GM21717 (cell line): ENCODE data around the gene ZNF823.

Source experiments
- ATAC-seq: cut with Tn5 transposase; IDR thresholded peaks from one replicate; pipeline ENCODE4 v1.9.1; 2021; ENCODE audit warnings: mild to moderate bottlenecking, moderate library complexity; ENCODE audit not compliant: unreplicated experiment

Gene ZNF823

DNA sequence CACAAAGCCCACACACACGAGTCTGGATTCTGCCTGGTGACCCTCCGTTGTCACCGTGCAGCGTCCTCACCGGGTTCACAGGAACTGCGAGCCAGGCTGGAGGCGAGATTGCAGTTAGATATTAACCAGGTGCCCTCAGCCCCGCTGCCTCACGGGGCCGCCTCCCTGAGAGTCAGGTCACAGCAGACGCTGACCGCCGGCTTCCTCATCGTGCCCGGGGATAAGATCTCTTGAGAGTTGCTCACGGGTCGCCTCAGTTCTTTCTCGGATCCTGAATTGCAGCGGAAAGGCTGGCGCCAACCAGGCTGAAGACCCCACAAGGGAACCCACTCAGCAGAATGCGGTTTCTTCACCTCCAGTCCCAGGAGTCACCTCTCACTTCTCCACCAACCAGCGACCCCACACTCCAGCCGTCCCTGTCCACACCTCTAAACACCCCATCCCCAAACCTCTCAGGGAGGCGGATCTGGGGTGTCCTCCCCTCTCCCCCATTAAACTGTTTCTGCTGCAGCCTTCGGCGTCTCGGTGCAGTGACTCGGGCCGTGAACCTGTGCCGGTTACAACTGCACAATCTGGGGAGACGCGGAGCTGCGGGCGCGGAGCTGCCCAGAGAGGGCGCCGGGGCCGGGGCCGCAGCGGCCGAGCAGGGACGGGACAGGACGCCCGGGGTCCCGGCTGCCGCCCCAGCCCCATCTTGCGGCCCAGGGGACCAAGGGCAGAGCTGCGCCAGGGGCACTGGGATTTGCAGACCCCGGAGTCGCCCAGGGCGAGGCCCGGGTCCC is 591 bp downstream of the ZNF823 start:
- ATAC-seq = peak; percentile 39

DNA sequence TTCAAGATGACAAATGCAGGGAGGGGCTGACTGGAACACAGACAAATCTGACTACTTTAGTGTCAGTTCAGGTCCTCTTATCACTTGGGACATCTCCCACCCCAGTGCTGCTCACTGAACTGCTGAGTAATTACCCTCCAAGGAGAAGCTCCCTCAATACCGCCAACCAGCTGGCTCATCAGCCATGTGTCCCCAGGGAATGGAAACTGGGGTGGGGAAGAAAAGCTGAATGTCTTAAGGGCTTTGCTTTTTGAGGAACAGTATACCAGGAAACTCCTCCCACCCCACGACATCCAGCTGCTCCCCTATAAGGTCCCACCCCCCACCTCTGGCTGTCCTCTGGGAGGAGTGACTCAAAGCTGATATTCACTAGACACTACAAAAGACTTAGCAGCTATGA is 2.0 kb downstream of the ZNF823 start:
- no peak for ATAC-seq

DNA sequence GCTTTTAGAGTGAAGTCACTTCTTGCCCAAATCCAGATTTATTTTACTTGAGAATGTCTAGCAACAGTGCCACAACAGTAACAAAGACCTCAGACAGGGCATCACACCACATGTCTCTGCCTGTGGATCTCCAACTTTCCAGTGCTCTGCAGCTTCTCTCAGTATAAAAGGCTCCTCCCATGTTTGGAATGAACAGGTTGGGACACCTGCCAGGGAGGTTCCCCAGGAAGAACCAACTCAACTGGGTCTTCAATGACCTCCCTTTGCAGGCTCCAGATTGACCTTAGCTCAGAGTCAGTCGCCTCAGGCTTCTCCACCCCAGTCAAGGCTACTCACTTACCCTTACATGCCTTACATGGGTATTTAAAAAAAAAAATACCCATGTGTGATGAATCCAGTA is 3.4 kb downstream of the ZNF823 start:
- no peak for ATAC-seq

DNA sequence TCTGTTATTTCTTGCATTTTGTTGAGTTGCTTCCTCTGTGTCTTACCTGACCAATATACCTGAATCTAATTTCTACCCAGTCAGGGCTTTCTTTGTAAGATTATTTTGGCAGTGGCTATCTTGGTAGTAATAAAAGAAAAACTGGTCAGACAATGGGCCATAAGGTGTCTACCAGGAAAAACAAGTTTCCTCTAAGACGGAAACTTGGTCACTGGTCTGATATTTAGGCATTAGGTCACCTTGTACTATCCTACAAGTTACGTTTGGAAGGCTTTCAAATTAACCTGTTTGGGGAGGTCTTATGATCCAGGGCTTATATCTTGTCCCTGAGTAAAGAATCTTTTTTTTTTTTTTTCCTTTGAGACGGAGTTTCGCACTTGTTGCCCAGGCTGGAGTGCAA is 9.2 kb downstream of the ZNF823 start:
- no peak for ATAC-seq

DNA sequence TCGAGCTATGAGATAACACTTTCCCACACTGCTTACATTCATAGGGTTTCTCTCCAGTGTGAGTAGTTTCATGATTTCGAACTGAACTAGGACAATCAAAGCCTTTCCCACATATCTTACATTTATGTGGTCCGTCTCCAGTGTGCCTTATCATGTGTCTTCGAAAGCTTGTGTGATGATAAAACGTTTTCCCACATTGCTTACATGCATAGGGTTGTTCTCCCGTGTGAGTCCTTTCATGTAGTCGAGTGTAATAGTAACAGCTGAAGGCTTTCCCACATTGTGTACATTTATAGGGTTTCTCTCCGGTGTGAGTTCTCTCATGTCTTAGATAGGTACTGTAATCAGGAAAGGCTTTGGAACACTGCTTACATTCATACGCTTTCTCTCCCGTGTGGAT is 16.3 kb downstream of the ZNF823 start:
- no peak for ATAC-seq

DNA sequence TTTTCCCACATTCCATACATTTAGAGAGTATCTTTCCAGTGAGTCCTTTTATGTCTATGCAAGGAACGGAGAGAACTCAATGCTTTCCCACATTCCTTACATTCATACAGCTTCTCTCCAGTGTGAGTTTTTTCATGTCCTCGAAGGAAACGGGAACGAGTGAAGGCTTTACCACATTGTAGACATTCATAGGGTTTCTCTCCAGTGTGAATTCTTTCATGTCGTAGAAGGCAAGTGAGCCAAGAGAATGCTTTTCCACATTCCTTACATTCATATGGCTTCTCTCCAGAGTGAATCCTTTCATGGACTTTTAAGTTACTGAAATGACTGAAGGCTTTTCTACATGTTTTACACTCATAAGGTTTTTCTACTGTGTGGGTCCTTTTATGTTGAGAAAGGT is 17.1 kb downstream of the ZNF823 start:
- ATAC-seq = no peak

DNA sequence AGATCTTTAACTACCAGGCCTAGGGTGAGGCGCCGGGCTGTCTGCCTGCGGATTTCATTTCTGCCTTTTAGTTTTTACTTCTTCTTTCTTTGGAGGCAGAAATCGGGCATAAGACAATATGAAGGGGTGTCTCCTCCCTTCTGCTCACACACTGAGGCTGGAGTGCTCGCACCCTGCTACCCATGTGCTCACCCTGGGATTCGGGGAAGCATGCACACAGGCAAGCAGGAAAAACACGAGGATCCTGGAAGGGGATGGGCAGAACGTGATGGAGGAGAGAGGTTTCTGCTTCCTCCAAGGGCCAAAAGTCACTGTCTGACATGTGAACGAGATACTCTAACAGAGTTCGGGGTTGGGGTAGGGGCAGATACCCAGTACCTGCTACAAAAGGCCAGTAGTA is 28.4 kb downstream of the ZNF823 start:
- no peak for ATAC-seq

DNA sequence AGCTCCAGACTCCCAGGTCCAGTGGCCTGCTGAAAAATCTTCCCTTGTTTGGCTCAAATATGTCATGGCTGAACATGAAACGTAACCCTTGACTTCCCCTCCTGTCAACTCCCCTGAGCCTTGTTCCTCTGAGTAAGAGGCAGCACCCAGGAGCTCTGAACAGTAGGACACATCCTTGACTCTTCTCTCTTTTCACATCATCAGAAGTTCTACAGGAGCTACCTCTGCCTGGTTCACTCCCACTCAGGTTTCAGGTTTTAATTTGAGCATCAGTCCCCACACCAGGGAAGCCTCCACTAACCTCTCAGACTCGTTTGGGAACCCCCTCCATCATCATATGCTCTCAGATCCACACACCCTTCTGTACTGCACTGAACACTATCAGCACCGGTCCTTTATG is 30.3 kb downstream of the ZNF823 start:
- no peak for ATAC-seq

DNA sequence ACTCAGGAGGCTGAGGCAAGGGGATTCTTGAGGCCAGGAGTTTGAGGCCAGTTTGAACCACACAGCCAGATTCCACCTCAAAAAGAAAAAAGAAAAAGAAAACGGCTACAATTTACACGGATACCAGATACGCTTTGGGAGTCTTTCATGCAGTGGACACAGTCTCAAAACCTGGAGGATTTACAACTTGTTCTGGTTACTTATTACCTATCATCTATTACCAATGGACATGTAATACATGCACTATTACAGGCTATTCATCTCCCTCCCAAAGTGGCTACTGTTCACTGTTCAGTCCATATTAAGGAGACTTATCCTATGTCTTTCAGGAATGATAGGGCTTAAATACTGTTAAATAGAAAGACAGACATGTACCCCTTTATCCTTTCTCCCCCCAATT is 33.3 kb downstream of the ZNF823 start:
- no peak for ATAC-seq

DNA sequence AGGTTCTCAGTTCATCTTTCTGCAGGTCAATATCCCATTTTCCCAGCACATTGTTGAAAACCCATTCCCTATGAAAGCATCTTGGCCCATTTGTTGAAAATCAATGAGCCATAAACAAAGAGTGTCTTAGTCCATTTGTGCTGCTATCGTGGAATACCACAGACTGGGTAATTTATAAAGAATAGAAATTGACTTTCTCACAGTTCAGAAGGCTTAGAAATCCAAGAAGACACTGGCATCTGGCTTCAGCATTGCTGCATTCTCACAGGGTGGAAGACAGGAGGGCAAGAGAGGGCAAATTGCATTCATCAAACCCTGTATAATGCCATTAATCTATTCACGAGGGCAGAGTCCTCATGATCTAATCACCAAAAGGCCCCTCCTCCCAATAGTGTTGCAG is 34.1 kb downstream of the ZNF823 start:
- ATAC-seq = no peak

DNA sequence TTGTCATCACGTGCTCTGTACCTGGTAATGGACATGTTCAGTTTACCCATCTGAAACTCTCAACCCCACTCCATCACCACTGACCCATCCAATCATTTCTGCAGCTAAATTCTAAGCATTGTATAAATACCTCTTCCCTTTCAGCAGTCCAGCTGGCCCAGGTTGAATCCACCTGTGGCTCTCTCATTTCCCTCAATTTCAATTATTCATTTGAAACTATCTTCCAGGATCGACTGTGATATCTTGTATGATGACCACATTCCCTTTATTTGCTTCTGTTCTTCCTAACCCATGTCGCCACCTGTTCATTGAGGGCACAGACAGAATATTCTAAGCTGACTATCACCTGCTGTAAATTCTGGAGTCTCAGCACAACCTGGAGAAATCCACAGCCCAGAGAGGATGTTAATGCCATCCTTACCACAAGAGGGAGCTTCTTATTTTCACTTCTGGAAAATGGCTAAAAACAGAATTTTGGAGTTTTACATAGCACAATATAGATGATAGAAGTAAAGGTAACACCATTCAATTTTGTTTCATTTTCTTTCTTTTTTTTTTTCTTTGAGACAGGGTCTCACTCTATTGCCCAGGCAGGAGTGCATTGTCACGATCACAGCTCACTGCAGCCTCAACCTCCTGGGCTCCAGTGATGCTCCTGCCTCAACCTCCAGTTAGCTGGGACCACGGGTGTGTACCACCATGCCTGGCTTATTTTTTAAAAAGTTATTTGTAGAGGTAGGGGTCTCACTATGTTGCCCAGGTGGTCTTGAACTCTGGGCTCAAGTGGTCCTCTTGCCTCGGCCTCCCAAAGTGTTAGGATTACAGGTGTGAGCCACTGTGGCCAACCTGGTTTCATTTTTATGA is 38.6 kb downstream of the ZNF823 start:
- ATAC-seq = no peak

DNA sequence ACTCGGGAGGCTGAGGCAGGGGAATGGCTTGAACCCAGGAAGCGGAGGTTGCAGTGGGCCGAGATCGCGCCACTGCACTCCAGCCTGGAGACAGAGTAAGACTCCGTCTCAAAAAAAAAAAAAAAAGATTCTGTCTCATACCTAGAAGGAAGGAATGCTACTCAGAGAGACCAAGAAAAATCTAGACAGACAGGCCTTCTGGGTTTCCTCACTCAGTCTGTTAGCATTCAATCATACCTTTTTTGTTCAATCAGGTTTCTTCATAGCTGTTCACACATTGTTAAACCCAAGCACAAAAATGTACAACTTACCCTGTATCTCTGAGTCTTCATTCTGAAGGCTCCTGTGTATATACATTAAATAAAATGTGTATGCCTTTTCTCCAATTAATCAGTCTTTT is 40.5 kb downstream of the ZNF823 start:
- ATAC-seq = no peak

DNA sequence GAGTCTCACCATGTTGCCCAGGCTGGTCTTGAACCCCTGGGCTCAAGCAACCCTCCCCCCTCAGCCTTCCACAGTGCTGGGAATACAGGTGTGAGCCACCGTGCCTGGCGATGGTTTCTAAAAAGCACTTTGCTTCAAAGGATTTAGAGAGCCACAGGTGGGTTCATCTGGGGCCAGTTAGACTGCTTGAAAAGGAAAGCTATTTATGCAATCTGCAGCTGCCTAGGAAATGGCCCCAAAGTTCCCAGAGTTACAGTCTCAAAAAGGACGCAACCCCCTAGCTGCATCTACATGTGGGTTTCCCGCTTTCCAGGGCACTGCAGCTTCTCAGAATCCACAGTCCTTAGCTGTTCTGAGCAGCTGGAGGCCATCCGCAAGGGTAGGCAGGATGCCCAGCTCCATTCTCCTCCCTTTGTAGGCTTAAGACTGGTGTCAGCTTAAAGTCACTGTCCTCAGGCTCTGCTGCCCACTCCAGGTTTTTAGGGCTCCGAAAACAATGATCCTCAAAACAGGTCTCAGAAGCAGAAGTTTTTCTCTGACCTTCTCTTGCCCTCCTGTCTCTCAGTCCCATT is 41.4 kb downstream of the ZNF823 start:
- no peak for ATAC-seq

DNA sequence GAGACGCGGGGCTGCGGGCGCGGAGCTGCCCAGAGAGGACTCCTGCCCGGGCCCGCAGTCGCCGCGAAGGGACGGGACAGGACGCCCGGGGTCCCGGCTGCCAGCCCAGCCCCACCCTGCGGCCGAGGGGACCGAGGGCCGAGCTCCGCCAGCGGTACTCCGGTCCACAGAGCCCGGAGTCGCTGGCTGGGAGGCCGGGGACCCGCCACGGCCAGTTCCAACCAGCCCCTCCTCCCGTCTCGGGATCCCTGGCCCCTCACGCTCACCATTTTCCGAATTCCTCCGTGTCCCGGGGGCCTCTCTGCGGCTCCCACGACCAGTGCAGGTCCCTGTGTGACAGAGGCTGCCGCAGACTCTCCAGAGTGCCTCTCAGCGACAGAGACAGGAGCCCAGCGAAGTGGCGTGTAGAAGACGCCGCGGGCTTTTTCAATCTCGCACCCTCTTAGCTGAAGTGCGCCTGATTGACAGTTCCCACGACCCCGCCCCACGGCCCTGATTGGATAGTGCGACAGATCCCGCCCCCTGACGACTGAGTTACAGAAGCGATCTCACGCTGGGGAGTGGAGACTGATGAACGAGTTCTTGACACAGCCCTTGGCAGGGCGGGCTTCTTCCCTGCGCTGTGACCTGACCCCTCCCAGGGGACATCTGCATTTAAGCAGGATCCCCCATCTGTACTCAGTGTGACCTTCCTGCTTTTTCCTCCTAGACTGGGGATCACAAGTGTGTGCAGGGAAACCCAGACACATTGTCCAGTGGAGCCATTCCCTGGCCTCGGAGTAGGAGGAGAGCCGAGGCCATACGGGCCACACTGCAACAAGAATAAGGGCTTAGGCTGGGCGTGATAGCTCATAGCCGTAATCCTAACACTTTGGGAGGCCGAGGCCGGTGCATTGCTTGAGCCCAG is 44.0 kb downstream of the ZNF823 start:
- no peak for ATAC-seq

DNA sequence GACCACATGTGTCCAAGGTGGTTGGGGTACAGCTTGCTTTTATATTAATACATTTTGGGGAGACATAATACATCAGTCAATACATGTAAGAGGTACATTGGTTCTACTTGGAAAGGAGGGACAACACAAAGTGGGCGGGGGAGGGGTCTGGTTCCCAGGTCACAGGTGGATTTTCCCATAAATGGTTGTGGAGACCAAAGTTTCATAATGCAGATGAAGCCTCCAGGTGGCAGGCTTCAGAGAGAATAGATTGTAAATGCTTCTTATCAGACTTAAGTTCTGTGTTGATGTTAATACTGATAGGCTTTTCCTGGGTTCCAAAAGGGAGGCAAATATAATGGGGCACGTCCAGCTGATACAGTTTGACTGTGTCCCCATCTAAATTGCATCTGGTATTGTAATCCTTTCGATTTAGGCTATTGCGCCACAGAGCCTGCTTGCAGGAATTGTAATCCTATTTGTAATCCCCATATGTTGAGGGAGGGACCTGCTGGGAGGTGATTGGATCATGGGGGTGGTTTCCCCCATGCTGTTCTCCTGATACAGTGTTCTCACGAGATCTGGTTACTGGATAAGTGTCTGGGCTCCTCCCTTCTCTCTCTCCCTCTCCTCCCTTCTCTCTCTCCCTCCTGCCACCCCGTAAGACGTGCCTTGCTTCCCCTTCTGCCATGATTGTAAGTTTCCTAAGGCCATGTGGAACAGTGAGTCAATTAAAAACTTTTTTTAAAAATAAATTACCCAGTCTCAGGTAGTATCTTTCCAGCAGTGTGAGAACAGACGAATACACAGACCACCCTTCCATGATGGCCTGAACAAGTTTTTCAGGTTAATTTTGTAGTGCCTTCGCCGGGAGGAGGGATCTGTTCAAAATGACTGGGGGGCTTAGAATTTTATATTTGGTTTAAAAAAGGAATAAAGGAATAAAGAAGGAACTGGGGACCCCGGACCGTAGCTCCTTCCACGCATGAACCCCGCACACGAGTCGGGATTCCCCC is 44.9 kb downstream of the ZNF823 start:
- ATAC-seq = no peak

DNA sequence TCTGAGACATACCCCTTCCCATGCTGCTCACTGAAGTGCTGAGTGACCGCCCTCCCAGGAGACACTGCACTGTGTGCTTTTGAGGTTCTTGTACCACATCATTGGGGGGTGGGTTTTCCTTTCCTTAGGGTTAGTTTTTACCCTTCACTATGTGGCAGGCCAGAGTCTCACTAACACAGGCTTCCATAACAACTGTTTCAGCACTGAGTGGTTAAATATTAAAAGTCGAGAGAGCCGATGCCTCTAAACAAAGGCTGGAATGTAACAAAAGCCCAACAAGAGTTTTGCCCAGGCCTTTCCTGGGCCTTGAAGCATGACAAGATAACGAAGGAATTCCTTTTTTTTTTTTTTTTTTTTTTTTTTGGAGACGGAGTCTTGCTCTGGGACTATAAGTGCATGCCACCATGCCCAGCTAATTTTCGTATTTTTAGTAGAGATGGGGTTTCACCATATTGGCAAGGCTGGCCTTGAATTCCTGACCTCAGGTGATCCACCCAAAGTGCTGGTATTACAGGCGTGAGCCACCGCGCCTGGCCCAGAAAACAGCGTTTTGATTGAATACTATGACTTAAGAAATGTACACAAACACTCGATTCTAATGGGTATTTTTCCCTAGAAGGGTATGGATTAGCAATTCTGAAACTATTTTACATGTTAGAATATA is 46.5 kb downstream of the ZNF823 start:
- no peak for ATAC-seq

DNA sequence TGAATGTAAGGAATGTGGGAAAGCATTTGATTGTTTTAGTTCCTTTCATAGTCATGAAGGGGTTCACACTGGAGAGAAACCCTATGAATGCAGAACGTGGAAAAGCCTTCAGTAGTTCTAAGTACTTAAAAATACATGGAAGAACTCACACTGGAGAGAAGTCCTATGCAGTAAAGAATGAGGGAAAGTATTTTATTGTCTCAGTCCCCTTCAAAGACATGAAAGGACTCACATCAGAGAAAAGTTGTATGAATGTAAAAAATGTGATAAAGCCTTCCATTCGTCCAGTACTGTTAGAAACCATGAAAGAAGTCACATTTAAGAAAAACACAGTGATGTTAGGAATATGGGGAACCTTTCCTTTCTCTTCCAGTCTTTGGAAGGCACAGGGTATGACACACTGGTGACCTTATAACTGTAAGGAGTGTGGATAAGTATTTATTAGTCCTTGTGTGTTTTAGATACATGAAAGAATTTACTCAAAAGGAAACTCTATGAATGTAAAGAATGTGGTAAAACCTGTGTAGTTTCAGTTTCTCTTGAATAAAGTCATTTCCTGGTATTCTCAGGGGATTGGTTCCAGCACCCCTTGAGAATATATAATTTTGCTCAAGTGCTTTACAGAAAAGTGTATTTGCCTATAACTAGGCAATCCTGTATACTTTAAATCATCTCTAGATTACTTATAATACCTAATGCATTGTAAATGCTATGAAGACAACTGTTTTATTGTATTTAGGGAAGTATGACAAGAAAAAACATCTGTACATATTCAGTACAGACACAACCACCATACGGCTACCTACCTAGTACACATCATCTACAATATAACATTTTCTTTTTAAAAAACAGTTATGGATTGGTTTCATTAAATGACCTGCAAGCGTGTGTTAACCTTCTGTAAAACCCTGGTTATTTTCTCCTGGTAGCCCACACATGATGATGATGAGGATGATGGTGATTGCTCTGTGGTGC is 52.8 kb downstream of the ZNF823 start:
- ATAC-seq = no peak
